ENCODE measurements around the gene LPAR1.

The LPAR1 gene

DNA sequence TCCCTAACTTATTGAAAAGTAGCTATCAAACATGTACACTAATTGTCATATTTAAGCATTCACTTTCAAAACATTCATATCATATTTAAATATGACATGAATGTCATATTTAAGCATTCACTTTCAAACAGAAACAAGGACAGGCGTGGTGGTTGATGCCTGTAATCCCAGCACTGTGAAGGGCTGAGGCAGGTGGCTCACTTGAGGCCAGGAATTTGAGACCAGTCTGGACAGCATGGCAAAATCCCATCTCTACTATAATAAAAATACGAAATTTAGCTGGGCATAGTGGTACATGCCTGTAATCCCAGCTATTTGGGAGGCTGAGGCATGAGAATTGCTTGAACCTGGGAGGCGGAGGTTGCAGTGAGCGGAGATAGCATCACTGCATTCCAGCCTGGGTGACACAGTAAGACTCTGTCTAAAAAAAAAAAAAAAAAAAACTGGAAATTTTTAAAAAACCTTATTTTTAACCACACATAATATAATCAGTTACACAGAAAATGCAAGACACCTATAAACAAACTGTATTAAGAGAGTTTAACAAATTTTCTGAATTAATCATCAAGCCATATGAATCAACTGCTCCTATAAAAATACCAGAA lies 88.1 kb downstream of the LPAR1 start:
- DNase-seq: no peak

DNA sequence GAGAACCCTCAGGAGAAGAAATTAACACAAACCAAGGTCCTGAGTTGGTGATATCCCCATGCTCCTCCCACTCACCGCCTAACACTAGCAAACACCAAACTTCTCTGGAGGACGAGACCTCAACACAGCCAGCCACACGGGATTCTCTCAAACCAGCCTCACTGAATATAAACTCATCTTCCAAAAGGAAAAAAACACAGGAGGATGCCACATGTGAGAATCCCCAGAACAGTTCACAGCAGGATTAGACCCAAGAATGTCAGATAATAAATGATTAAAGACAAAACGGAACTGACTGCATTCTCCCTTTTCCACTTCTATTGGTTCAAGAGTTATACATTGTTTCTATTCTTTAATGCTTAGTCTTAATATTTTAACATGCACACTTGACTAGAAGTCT lies 89.2 kb downstream of the LPAR1 start:
- DNase-seq: no peak

DNA sequence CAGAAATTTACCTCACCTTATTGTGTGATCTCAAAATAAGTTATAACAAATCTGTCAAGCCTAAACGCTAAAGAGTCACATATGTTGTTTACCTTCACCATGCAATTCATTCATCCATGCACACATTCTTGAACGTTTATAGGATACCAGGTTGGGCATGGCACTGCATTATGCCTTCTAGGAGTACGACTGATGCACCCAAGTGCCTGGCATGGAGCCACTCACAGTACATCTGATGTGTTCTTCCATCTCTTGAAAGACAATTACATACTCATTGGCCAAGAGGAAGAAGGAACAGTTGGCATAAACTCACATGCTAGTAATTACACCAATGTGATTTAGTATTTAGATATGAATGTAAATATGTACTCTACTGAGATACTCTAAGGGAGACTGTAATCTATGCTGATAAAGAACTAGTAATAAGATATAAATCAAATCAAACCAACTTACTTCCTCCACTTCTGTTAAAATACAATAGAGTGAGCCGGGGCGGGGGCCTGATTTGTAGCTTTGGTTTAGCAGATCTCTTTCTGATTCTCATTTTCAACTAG lies 90.7 kb downstream of the LPAR1 start:
- no peak for DNase-seq

- DNase-seq: no peak
These were observed 95.7 kb downstream of the LPAR1 start for GRCh38 chr9:110942522-110942921.

DNA sequence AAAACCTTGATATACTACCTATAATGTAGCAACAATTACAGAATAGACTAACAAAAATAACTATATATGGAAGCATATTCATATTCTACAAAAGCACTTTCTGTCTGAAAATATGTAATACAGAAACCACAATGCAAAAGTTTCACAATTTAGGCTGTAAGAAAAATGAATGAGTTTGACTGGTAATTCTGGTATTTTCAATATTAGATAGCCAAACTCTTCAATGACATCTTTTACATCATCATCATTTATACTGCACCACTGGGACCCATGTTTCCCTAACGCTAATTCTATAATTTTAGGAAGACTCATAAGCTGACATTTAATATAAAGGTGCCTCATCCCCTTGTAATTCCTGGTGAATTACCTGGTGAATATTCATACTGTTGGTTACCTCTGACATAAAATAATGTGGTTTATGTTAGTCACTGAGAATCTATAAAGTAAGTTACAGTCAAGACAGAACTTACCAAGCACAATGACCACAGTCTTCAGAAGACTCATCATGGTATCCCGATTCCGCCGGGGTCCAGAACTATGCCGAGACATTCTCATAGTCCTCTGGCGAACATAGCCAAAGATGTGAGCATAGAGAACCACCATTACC lies 97.2 kb downstream of the LPAR1 start:
- DNase-seq: no peak

GRCh38 chr9:110939573-110939972 lies 98.7 kb downstream of the LPAR1 start:
- DNase-seq: no peak

GRCh38 chr9:110939047-110939446 lies 99.2 kb downstream of the LPAR1 start:
- DNase-seq: no peak

GRCh38 chr9:110938242-110938641 lies 100.0 kb downstream of the LPAR1 start:
- no peak for DNase-seq

DNA sequence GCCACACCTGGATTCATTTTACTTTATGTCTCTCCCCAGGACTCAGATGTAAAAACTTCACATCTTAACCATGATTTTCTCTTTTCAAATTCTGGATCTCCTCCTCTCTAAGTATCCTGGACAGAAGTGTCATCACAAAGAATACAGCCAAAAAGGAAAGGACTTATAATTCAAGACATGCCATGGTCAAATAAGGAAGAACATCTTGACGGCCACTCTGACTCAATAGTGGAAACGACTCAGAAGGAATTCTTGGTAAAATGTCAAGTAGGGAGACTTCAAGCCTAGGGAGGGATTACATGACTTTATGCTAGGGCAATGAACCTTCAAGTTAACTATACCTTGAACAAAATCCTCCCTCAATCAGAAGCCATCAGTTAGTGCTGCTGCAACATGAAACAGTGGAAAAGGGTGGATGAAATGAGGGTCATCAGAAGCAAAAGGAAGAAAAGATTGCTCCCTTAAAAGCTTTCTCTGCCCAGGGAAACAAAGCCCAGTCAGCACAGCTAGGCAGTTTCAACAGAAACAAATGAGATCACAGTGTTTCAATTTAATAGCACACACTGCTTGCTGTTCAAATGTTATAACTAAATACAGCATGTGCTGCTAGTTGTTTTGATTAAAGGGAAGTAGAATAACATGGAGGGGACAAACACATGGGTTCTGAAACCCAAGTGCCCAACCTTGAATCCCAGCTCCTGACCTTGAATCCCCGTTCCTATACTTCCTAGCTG lies 101.4 kb downstream of the LPAR1 start:
- no peak for DNase-seq

- no peak for DNase-seq
These were observed 102.0 kb downstream of the LPAR1 start for GRCh38 chr9:110936237-110936636.

DNA sequence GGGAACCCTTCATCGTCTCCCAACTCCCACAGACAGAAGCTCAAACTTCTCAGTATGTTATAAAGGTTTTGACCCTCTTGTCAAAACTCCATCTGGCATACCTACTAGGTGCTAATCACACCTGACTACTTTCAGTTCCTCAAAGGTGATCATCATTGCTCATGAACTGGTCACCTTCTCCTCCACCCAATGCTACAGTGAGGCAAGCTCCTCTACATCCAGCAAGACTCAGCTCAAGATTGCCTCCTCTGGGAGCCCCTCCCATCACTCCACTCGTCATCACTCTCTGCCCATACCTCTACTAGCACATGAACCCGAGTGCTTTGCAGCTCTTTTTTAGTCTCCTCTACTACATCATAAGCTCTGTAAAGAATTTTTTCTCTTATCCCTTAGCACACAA lies 102.4 kb downstream of the LPAR1 start:
- no peak for DNase-seq

DNA sequence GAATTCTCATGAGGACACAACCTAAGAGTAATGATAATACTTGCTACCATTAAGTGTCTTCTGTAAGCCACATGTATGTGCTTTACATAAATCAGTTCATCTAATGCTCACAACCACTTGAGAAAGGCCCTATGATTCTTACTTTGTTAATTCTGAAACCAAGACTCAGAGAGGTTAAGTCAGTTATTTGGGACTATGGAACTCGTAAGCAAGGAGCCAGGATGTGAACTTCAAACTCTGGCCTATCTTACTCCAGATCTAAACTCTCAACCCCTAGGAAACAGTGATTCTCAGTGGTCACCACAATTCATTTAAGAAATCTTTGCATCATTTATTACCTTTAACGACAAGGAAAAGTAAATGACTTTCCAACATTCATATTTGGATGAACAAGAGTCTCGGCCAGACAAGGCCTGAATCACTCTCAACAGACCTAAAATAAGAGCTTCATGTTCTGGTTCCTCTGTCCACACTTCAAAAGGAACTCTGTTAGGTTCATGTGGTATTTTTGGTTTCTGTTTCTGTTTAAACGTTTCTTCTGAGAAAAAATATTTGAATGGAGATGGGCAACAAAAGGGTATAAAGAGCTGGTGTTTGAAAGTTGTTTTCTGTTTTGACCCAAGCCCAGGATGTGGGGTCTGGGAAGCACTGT lies 104.8 kb downstream of the LPAR1 start:
- no peak for DNase-seq

DNA sequence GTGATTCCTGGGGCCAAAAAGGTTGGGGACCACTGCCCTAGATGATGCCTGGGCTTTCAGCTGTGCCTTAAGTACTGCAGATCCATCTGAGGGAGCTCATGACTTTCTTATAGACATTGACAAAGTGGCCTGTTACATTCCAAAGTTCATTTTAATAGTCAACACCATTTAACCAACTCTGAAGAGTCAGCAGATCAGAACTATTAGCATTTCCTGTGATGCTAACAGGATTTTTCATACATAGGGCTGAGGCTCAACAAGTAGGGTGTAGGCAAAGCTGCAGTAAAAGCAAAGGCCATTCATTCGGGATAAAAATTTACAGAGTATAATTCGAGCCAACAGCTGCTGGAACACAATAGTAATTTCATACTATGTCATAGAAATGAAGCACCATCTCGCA lies 105.4 kb downstream of the LPAR1 start:
- DNase-seq: no peak

GRCh38 chr9:110928599-110928998 lies 109.7 kb downstream of the LPAR1 start:
- DNase-seq: no peak

DNA sequence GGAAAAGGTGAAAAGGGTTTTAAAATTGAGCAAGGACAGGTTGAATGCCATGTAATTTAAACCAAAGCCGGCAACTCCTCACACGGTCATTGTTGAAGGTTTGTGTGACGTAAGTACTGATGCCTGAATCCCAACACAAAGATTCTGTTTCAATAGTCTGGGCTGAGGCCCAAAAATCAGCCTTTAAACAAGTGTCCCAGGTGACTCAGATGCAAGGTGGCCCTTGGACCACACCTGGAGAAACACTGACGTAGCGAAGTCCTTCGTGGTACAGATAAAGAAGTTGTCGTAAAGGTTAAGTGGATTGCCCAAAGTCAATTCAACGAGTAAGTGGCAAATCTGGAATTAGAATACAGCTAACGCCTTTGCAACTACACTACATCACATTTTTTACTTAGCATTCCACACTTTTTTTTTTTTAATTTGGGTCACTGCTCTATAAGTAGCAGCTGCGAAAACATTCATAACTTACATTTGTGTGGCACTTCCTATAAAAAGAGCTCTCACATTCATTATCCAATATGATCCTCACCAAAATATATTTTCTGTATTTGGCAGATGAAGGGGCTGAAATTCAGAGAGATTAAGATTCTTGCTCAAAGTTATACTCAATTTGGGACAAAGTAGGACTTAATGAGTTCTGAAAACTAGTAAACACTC lies 111.3 kb downstream of the LPAR1 start:
- DNase-seq: no peak

- no peak for DNase-seq
These were observed 114.7 kb downstream of the LPAR1 start for GRCh38 chr9:110923601-110924000.

- no peak for DNase-seq
These were observed 116.1 kb downstream of the LPAR1 start for GRCh38 chr9:110922145-110922544.

DNA sequence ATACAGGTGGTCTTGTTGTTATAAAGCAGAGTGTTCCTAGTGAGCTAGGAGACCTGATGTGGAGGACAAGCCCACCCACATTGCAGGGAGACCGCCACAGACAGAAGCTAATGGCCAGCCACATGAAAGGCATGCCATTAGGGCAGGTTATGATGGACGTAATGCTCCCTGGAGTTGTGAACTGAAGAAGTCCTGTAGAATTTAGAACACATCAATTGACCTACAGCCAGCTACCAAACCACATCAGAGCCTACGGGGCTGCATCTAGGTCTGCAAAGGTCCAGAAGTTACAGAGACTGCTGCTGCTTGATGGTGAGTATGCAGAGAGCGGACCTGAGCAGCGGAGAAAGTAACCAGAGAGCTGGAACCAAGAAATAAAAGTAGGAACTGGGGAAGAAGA lies 116.6 kb downstream of the LPAR1 start:
- DNase-seq: no peak

- DNase-seq: no peak
These were observed 118.7 kb downstream of the LPAR1 start for GRCh38 chr9:110919609-110920008.

GRCh38 chr9:110919050-110919435 lies 119.2 kb downstream of the LPAR1 start:
- DNase-seq: no peak

GRCh38 chr9:110918316-110919049 lies 119.8 kb downstream of the LPAR1 start:
- DNase-seq: no peak

DNA sequence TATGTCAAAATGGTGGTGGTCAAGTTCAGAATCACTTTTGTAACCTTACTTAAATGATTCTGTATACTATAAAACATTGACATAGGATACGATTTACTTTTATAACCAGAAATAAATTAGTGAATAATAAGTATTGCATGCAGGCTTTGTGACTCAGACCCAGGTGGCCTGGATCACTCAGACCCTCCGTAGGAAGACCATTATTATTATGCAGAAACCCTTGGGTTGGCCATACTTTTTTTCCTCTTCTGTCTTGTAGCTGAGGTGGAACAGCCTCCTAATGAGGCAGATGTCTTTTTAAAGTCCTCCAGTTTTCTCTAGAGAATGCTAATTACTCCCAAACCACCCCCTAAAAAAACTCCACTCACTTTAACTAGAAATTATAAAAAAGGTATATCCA lies 121.9 kb downstream of the LPAR1 start:
- no peak for DNase-seq

All from activated CD4-positive, alpha-beta T cell treated with anti-CD3 and anti-CD28 coated beads for 4 hours (primary cell).